AG09309 (cell line): ENCODE measurements around the gene NABP1.

Experiments
- DNase-seq: peaks from one replicate; pipeline ENCODE4 v3.0.0-alpha.2; 2010; ENCODE audit warnings: low read depth
- H3K4me3 ChIP-seq: 2 replicates; pipeline ENCODE4 v1.5.1; 2011; ENCODE audit warnings: mild to moderate bottlenecking, low read depth, low read length, moderate library complexity; ENCODE audit not compliant: control insufficient read depth
- CTCF ChIP-seq: IDR thresholded peaks from 2 replicates; pipeline ENCODE4 v1.5.1; 2011; ENCODE audit warnings: mild to moderate bottlenecking, low read depth, low read length, inconsistent platforms; ENCODE audit not compliant: insufficient read depth, control insufficient read depth; ENCODE audit errors: missing control alignments

NABP1 gene

GRCh38 chr2:191649519-191649918 is 28.4 kb upstream of the NABP1 start:
- no peak for TF ChIP-seq CTCF
- DNase-seq = no peak
- no peak overlapping the region for H3K4me3 ChIP-seq

GRCh38 chr2:191650896-191651773 is 26.8 kb upstream of the NABP1 start:
- no peak overlapping the region for H3K4me3 ChIP-seq
- TF ChIP-seq CTCF = no peak
- DNase-seq = no peak

- DNase-seq = no peak
- no peak for TF ChIP-seq CTCF
- H3K4me3 ChIP-seq = no peak overlapping the region
Observed at GRCh38 chr2:191653667-191654391, 24.1 kb upstream of the NABP1 start.

- DNase-seq = peak; percentile 83
- no peak for TF ChIP-seq CTCF
- no peak overlapping the region for H3K4me3 ChIP-seq
Observed at GRCh38 chr2:191656391-191656790, 21.5 kb upstream of the NABP1 start.

- no peak for TF ChIP-seq CTCF
- no peak overlapping the region for H3K4me3 ChIP-seq
- no peak for DNase-seq
Observed at GRCh38 chr2:191656792-191657191, 21.1 kb upstream of the NABP1 start.

- DNase-seq = peak; percentile 64
- H3K4me3 ChIP-seq = no peak overlapping the region
- no peak for TF ChIP-seq CTCF
Observed at GRCh38 chr2:191657977-191658376, 20.0 kb upstream of the NABP1 start.
